ACC112 (cell line): Measurements from ENCODE around the gene SMARCA4.

Experiments
- H2AFZ ChIP-seq: fragments of 200-600 bp; sonication (generic); one replicate; pipeline ENCODE4 v1.6.0; 2017; ENCODE audit warnings: antibody characterized with exemption, low read length; ENCODE audit not compliant: unreplicated experiment
- H3K27ac ChIP-seq: fragments of 200-600 bp; sonication (generic); 2 replicates; pipeline ENCODE4 v1.5.1; 2014; ENCODE audit warnings: low read depth, mild to moderate bottlenecking, antibody characterized with exemption, low read length, moderate library complexity
- H3K27me3 ChIP-seq: fragments of 200-600 bp; sonication (generic); 2 replicates; pipeline ENCODE4 v1.6.1; 2014; ENCODE audit warnings: mild to moderate bottlenecking, antibody characterized with exemption, low read length, moderate library complexity, mixed read lengths; ENCODE audit not compliant: insufficient read depth
- H3K36me3 ChIP-seq: fragments of 200-600 bp; sonication (generic); 2 replicates; pipeline ENCODE4 v1.6.1; 2016; ENCODE audit warnings: mild to moderate bottlenecking, antibody characterized with exemption, low read length, moderate library complexity, mixed read lengths; ENCODE audit not compliant: insufficient read depth
- H3K4me1 ChIP-seq: fragments of 200-600 bp; sonication (generic); one replicate; pipeline ENCODE4 v1.6.1; 2016; ENCODE audit warnings: low read length, mixed read lengths; ENCODE audit not compliant: insufficient read depth, unreplicated experiment, control insufficient read depth
- H3K4me3 ChIP-seq: fragments of 200-600 bp; sonication (generic); 2 replicates; pipeline ENCODE4 v1.5.1; 2014; ENCODE audit warnings: mild to moderate bottlenecking, low read depth, low read length
- H3K79me2 ChIP-seq: fragments of 200-600 bp; sonication (generic); one replicate; pipeline ENCODE4 v1.6.0; 2016; ENCODE audit warnings: low read length; ENCODE audit not compliant: control insufficient read depth, unreplicated experiment, insufficient read depth

SMARCA4 gene

DNA sequence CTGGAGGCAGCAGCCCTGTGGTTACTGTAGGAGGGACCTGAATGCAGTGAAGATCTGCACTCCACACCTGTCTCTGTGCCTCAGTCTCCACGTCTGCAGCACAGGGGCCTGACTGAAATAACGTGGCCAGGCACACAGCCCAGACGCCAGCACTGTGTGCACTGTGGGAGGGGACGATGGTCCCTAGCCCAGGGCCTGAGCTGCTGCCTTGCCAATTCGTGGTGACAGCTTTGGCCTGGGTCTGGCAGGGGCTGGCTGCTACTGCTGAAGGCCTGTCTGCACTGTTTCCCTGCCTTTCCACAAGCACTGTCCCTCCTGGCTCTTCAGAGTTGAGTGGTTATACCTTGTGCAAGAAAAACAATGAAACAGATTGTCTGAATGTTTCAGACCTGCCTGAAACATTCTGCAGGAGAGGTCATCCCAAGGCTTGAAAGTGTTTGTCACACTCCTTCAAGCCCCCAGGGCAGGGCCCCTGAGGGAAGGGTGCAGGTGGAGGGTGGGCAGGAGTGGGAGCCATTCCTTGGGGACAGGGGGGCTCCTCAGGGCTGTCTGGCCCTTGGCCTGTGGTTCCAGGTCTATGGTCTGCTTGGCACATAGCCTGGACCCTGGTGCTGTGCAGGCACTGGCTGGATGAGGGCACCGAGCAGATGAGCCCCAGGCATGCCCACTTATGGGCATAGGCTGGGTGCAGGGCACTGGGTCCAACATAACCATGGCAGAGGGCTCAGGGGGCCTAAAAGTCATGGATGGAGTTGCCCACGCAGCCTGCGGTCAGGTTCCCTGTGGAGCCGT lies 89.7 kb downstream of the SMARCA4 start:
- no peak overlapping the region for H2AFZ ChIP-seq
- no peaks in the 10 kb centered on the region for H3K4me1 ChIP-seq
- no peaks in the 10 kb centered on the region for H3K79me2 ChIP-seq
- H3K27me3 ChIP-seq, result no peaks in the 10 kb centered on the region
- no peak overlapping the region for H3K4me3 ChIP-seq
- no peaks in the 10 kb centered on the region for H3K36me3 ChIP-seq
- no peak overlapping the region for H3K27ac ChIP-seq

DNA sequence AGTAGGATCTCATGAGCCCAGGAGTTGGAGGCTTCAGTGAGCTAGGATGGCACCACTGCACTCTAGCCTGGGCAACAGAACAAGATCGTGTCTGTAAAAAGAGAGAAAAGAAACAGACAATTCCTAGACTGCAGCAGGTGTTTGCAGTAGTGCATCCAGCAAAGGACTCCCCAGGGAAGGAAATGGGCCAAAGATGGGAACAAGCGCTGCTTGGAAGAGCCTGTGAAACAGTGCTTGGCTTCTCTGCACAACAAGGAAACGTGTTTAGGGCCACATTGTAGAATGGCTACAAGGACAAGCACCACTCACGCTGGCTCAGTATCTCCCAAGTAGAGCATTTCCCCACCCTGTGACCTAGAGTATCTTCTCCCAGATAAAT lies 93.0 kb downstream of the SMARCA4 start:
- Histone ChIP-seq H3K36me3 (no peaks in the 10 kb centered on the region), H2AFZ (no peak overlapping the region), H3K79me2 (no peaks in the 10 kb centered on the region), H3K4me1 (no peaks in the 10 kb centered on the region), H3K4me3 (no peak overlapping the region), H3K27ac (no peak overlapping the region), H3K27me3 (no peaks in the 10 kb centered on the region)

DNA sequence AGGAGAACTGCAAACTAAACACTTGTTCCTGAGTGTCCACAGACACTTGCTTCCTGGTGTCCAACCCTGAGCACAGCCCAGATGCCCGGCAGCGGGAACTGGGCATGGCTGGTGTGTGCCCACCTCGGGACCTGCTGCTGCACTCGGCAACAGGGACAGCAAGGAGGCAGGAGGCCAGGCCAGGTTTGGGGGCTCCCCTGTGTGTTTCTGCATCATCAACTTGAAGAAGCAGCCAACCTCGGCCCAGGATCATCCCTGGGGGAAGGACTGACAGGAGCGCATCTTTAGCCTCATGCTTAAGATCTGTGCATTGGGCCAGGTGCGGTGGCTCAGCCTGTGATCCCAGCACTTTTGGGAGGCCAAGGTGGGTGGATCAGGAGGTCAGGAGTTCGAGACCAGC lies 93.4 kb downstream of the SMARCA4 start:
- no peaks in the 10 kb centered on the region for H3K36me3 ChIP-seq
- H3K4me1 ChIP-seq, result no peaks in the 10 kb centered on the region
- no peak overlapping the region for H2AFZ ChIP-seq
- no peaks in the 10 kb centered on the region for H3K79me2 ChIP-seq
- H3K4me3 ChIP-seq, result no peak overlapping the region
- no peak overlapping the region for H3K27ac ChIP-seq
- H3K27me3 ChIP-seq, result no peaks in the 10 kb centered on the region

GRCh38 chr19:11054628-11055027 lies 93.8 kb downstream of the SMARCA4 start:
- no peak overlapping the region for H3K27ac ChIP-seq
- no peaks in the 10 kb centered on the region for H3K79me2 ChIP-seq
- no peak overlapping the region for H2AFZ ChIP-seq
- H3K4me3 ChIP-seq, result no peak overlapping the region
- no peaks in the 10 kb centered on the region for H3K27me3 ChIP-seq
- no peaks in the 10 kb centered on the region for H3K36me3 ChIP-seq
- no peaks in the 10 kb centered on the region for H3K4me1 ChIP-seq

GRCh38 chr19:11058246-11059030 lies 97.6 kb downstream of the SMARCA4 start:
- Histone ChIP-seq H3K36me3 (no peaks in the 10 kb centered on the region), H3K4me1 (no peaks in the 10 kb centered on the region), H3K27me3 (no peaks in the 10 kb centered on the region), H3K27ac (no peak overlapping the region), H3K79me2 (no peaks in the 10 kb centered on the region), H3K4me3 (no peak overlapping the region), H2AFZ (no peak overlapping the region)

- Histone ChIP-seq H3K36me3 (no peaks in the 10 kb centered on the region), H2AFZ (no peak overlapping the region)
Measured at GRCh38 chr19:11059511-11060358, 98.9 kb downstream of the SMARCA4 start.

DNA sequence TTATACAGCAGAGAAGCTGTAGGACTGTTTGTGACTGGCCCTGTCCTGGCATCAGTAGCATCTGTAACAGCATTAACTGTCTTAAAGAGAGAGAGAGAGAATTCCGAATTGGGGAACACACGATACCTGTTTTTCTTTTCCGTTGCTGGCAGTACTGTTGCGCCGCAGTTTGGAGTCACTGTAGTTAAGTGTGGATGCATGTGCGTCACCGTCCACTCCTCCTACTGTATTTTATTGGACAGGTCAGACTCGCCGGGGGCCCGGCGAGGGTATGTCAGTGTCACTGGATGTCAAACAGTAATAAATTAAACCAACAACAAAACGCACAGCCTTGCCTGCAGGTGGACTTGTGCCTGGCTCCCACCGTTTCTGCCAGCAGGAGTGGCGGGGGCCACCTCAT lies 101.1 kb downstream of the SMARCA4 start:
- Histone ChIP-seq H3K4me1 (peaks cover 6% of the 10 kb centered on the region), H3K27me3 (no peaks in the 10 kb centered on the region), H2AFZ (no peak overlapping the region), H3K36me3 (no peaks in the 10 kb centered on the region), H3K79me2 (no peaks in the 10 kb centered on the region), H3K27ac (no peak overlapping the region), H3K4me3 (no peak overlapping the region)

More at GRCh38 chr19:11059511-11060358, 98.9 kb downstream of the SMARCA4 start:
- Histone ChIP-seq H3K27ac (no peak overlapping the region), H3K27me3 (no peaks in the 10 kb centered on the region), H3K4me1 (peaks cover 2% of the 10 kb centered on the region), H3K4me3 (no peak overlapping the region), H3K79me2 (no peaks in the 10 kb centered on the region)

DNA sequence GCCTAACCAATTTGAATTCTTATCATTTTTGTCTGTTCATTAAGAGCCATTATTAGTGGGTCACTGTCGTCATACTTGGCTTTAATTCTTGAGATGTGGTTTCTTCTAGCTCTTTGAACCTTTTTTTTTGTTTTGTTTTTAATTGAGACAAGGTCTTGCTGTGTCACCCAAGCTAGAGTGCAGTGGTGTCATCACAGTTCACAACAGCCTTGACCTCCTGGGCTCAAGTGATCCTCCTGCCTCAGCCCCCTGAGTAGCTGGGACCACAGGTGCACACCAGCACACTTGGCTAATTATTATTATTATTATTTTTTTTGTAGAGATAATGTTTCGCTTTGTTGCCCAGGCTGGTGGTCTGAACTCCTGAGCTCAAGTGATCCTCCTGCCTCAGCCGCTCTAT lies 102.6 kb downstream of the SMARCA4 start:
- Histone ChIP-seq H2AFZ (no peak overlapping the region), H3K36me3 (peaks cover 6% of the 10 kb centered on the region), H3K4me1 (peaks cover 6% of the 10 kb centered on the region), H3K4me3 (no peak overlapping the region), H3K79me2 (no peaks in the 10 kb centered on the region), H3K27ac (no peak overlapping the region), H3K27me3 (no peaks in the 10 kb centered on the region)

- Histone ChIP-seq H3K4me1 (peaks cover 6% of the 10 kb centered on the region), H3K4me3 (no peak overlapping the region), H2AFZ (no peak overlapping the region), H3K36me3 (peaks cover 6% of the 10 kb centered on the region), H3K79me2 (no peaks in the 10 kb centered on the region), H3K27ac (no peak overlapping the region), H3K27me3 (no peaks in the 10 kb centered on the region)
Measured at GRCh38 chr19:11064831-11065303, 104.0 kb downstream of the SMARCA4 start.

GRCh38 chr19:11066326-11066725 lies 105.5 kb downstream of the SMARCA4 start:
- H3K36me3 ChIP-seq, result peaks cover 6% of the 10 kb centered on the region
- H3K79me2 ChIP-seq, result no peaks in the 10 kb centered on the region
- H3K4me1 ChIP-seq, result peaks cover 6% of the 10 kb centered on the region
- no peak overlapping the region for H2AFZ ChIP-seq
- H3K4me3 ChIP-seq, result no peak overlapping the region
- H3K27me3 ChIP-seq, result no peaks in the 10 kb centered on the region
- H3K27ac ChIP-seq, result no peak overlapping the region
